GM06990 (cell line): ENCODE results near the gene SRGAP1.

ENCODE experiments used
- DNase-seq: peaks from one replicate; pipeline ENCODE4 v3.0.0-alpha.2; 2011; ENCODE audit not compliant: insufficient read length; ENCODE audit errors: extremely low read depth
- H3K27me3 ChIP-seq: replicated peaks from 2 replicates; pipeline ENCODE4 v1.6.0; 2011; ENCODE audit warnings: low read length; ENCODE audit not compliant: control insufficient read depth, insufficient read depth
- H3K36me3 ChIP-seq: 2 replicates; pipeline ENCODE4 v1.5.1; 2011; ENCODE audit warnings: low read length; ENCODE audit not compliant: control insufficient read depth, insufficient read depth
- H3K4me3 ChIP-seq: replicated peaks from 2 replicates; pipeline ENCODE4 v1.5.1; 2011; ENCODE audit warnings: low read depth, mild to moderate bottlenecking, control low read depth, low read length
- TF ChIP-seq, protein P1 (sequence below): IDR thresholded peaks from 2 replicates; pipeline ENCODE4 v1.5.1; 2011; ENCODE audit warnings: low read length, control low read depth, mild to moderate bottlenecking, inconsistent platforms; ENCODE audit not compliant: insufficient read depth, poor library complexity, severe bottlenecking

SRGAP1 gene

DNA sequence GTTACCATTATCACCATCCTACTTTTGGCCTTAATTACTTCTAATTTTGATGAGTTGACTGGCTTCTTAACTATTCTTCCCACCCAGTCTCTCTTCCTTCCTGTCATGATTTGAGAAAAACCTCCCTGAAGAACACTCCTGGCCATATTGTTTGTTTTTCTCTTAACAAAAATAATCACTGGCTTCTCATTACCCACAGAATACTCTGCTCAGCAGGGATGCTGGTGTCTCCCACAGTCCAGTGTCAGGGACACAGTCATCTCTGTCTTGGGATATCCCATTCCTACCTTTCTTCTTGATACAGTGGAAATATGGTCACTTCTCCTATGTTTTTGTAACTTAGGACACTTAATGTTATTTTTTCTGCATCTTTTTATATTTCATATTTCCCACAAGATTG is 103.7 kb downstream of the SRGAP1 start:
- TF ChIP-seq, protein P1, sequence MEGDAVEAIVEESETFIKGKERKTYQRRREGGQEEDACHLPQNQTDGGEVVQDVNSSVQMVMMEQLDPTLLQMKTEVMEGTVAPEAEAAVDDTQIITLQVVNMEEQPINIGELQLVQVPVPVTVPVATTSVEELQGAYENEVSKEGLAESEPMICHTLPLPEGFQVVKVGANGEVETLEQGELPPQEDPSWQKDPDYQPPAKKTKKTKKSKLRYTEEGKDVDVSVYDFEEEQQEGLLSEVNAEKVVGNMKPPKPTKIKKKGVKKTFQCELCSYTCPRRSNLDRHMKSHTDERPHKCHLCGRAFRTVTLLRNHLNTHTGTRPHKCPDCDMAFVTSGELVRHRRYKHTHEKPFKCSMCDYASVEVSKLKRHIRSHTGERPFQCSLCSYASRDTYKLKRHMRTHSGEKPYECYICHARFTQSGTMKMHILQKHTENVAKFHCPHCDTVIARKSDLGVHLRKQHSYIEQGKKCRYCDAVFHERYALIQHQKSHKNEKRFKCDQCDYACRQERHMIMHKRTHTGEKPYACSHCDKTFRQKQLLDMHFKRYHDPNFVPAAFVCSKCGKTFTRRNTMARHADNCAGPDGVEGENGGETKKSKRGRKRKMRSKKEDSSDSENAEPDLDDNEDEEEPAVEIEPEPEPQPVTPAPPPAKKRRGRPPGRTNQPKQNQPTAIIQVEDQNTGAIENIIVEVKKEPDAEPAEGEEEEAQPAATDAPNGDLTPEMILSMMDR = no peak
- Histone ChIP-seq H3K36me3 (no peaks in the 10 kb centered on the region), H3K4me3 (no peak overlapping the region), H3K27me3 (no peaks in the 10 kb centered on the region)
- DNase-seq = no peak

DNA sequence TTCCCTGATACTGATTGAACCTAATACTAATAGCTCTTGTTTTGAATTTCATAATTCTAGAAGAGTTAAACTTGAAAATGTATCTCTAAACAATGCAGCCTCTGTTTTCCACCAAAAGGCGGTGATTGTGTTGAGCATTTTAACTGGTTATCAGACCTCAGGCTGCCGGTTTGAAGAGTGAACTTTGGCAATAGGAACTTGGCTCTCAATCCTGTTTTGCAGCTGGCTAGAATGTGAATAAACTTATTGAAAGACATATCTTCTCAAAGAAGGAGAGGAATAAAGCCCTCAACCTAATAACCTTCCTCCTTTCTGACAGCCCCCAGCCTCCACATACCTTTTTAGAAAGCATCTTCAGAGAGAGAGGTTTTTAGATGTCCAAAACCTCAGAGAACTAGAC is 105.4 kb downstream of the SRGAP1 start:
- no peak for DNase-seq
- Histone ChIP-seq H3K27me3 (no peaks in the 10 kb centered on the region), H3K36me3 (no peaks in the 10 kb centered on the region), H3K4me3 (no peak overlapping the region)
- TF ChIP-seq, protein P1 = no peak

DNA sequence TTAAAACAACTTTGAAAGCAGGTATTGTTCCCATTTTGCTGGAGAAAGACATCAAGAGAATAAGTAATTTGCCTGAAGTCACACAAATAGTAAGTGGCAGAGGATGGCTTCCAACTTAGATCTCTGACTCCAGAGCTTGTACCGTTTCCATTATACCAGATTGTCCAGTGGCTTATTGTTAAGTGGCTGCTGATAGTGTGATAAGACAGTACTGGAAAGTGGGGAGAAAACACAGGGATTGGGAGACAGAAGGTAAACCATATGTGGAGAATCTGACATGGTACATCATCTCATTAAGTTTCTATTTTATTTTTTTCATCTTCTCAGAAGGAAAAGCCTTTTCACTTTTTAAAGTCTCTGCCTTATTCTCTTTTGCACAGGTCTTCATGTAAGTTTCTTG is 108.5 kb downstream of the SRGAP1 start:
- H3K36me3 ChIP-seq = no peaks in the 10 kb centered on the region
- no peaks in the 10 kb centered on the region for H3K27me3 ChIP-seq
- TF ChIP-seq, protein P1 = no peak
- no peak for DNase-seq
- H3K4me3 ChIP-seq = no peak overlapping the region

DNA sequence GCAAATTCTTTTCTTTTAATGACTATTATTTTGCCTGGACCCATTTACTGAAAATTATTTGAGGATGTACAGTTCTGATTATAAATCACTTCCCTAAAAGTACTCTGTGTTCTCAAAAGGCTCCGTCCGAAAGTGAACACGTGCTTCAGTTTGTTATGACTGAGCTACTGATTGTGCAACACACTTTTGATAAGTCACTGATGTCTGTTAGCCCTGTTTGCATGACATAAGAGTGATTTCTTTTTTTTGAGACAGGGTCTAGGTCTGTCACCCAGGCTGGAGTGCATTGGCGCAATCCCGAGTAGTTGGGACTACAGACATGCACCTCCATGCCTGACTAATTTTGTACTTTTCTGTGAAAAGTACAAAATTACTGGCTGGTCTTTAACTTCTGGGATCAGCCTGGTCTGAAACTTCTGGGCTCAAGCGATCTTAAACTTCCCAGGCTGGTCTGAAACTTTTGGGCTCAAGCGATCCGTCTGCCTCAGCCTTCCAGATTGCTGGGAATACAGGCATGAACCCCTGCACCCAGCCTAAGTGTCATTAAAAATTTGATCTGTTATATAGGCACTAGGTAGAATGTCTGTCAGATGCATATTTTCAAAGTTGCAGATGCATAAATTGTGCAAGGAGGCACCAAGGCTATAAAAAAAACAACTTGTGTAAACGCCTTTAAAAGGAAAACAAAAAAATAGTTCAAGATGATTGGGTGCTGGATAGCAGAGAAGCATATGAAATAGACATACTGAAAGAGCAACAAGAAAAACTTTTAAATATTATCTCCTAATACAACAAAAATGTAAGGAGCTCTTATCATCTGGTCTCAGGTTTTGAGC is 111.5 kb downstream of the SRGAP1 start:
- Histone ChIP-seq H3K27me3 (no peaks in the 10 kb centered on the region), H3K4me3 (no peak overlapping the region), H3K36me3 (no peaks in the 10 kb centered on the region)
- no peak for DNase-seq
- TF ChIP-seq, protein P1 = no peak

DNA sequence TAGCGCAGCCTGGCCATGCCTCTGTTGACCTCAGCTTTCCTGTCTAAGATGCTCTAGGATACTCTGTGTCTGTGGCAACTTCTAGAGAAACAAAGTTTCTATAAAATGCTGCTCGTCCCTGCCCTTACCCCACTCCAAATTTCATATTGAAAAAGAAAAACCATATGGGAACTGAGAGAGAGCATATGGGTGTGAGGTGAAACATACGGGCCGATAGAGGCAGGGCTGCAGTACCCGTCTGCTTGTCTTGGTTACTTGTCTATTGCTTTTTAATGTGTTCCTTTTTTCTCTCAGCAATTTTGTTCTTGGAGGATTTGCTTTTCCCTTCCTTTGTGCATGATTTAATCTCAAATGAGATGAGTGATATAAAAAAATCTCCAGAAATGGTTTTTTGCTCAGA is 113.0 kb downstream of the SRGAP1 start:
- DNase-seq = no peak
- Histone ChIP-seq H3K4me3 (no peak overlapping the region), H3K36me3 (no peaks in the 10 kb centered on the region), H3K27me3 (no peaks in the 10 kb centered on the region)
- TF ChIP-seq, protein P1 = no peak
